HTERT RPE-1 (cell line): ENCODE results near the gene ORC6.

ENCODE experiments used
- in situ Hi-C: fragments of 300-500 bp; cut with MboI; formaldehyde crosslinking; loops from 4 replicates; pipeline ENCODE4 v1.14.3; 2020; ENCODE audit warnings: low sequenced_read_pairs

The ORC6 gene

GRCh38 chr16:46730801-46731690 lies 41.6 kb downstream of the ORC6 start:
- in situ Hi-C loops: no loop called here

- in situ Hi-C loops: no loop called here
These were observed 42.5 kb downstream of the ORC6 start for GRCh38 chr16:46731691-46732555.

- in situ Hi-C loops: no loop called here
These were observed 43.1 kb downstream of the ORC6 start for GRCh38 chr16:46732561-46732960.

GRCh38 chr16:46733319-46733830 lies 43.9 kb downstream of the ORC6 start:
- in situ Hi-C loops: no loop called here

GRCh38 chr16:46736695-46737094 lies 47.2 kb downstream of the ORC6 start:
- in situ Hi-C loops: no loop called here

- in situ Hi-C loops: no loop called here
These were observed 48.3 kb downstream of the ORC6 start for GRCh38 chr16:46737621-46738214.

GRCh38 chr16:46739934-46740333 lies 50.5 kb downstream of the ORC6 start:
- in situ Hi-C loops: no loop called here

GRCh38 chr16:46743232-46743719 lies 53.8 kb downstream of the ORC6 start:
- in situ Hi-C loops: no loop called here

GRCh38 chr16:46745617-46746016 lies 56.2 kb downstream of the ORC6 start:
- in situ Hi-C loops: no loop called here

GRCh38 chr16:46746821-46747776 lies 57.6 kb downstream of the ORC6 start:
- in situ Hi-C loops: no loop called here
